Measurements from ENCODE around the gene RASSF10. TPM values are rescaled to one million over a fixed set of nuclear protein-coding genes. Genes with fewer than 3 reads are reported as not detected.

RASSF10 gene
- total RNA-seq, 1 donor from 2014 or later: not detected

DNA sequence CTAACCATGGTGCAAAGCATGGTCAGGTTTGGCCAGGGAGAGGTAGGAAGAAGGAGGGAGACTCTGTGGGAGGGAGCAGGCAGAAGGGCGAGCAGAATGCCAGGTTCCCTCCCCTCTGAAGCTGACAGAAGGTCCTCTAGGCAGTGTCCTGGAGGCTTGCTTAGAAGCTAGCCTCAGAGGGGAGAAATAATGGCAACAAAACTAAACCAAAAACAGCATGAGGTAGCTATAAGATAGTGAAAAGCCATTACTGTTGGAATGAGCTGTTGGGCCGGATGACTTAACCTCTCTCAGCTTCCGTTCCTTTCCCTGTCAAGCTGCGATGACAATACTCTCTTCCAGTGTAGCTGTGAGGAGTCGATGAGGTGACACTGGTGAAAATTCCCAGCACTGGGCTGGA lies 36.6 kb downstream of the RASSF10 start:
- H3K36me3 Mint-ChIP-seq (ENCODE audit: unreplicated experiment): no peaks in the 10 kb centered on the region
- H3K27me3 Mint-ChIP-seq (ENCODE audit: unreplicated experiment): peaks cover 2% of the 10 kb centered on the region
- no peak for DNase-seq
- H3K4me3 Mint-ChIP-seq (ENCODE audit: unreplicated experiment): no peak overlapping the region
- H3K27ac Mint-ChIP-seq (ENCODE audit: unreplicated experiment): no peak overlapping the region
- TF ChIP-seq, protein P1, sequence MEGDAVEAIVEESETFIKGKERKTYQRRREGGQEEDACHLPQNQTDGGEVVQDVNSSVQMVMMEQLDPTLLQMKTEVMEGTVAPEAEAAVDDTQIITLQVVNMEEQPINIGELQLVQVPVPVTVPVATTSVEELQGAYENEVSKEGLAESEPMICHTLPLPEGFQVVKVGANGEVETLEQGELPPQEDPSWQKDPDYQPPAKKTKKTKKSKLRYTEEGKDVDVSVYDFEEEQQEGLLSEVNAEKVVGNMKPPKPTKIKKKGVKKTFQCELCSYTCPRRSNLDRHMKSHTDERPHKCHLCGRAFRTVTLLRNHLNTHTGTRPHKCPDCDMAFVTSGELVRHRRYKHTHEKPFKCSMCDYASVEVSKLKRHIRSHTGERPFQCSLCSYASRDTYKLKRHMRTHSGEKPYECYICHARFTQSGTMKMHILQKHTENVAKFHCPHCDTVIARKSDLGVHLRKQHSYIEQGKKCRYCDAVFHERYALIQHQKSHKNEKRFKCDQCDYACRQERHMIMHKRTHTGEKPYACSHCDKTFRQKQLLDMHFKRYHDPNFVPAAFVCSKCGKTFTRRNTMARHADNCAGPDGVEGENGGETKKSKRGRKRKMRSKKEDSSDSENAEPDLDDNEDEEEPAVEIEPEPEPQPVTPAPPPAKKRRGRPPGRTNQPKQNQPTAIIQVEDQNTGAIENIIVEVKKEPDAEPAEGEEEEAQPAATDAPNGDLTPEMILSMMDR (IDR thresholded peaks at IDR 0.05; ENCODE audit: partially characterized antibody, unreplicated experiment): no peak
- no peaks in the 10 kb centered on the region for H3K9me3 Mint-ChIP-seq (ENCODE audit: unreplicated experiment)
- no peaks in the 10 kb centered on the region for H3K4me1 Mint-ChIP-seq (ENCODE audit: low read depth, unreplicated experiment)

DNA sequence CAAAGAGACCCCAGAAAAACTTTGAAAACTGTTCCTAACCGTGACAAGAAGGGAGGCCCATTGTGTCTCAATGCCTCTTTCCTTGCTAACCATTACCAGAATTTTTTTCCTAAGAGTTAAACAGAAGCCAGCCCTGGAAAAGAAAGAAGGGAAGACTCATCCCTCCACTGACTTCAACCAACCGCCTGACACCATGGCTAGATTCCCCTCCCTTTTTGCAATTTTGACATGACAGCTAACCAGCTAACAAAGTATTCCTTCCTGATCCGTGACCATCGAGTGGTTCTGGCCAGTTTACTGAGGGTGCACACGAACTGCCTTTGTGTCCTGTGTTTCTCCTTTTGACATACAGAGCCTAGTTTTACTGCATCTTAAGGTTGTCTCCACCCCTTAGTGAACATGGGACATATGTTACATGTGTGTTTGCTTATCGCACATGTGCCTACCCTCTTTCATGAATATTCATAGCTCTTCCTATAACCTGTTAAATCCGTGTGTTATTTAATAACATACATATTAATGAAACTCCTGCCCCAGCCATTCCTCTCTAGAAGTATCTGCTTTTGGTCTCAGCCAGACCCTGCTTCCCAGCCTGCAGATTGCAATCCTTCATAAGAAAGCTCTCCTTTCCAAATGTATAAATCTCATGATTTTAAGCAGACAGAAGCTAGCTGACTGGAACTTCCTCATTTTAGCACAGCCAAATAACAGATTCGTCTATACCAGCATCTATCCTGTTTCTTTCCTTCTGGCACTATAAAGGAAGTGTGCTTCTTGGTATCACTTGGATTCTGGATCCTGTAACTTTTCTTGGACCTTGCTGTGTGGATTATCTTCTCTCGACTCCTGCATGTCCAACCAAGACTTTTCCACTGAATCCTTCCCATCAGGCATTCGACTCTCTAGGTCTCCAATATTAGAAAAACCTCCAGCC lies 37.8 kb downstream of the RASSF10 start:
- H3K36me3 Mint-ChIP-seq (ENCODE audit: unreplicated experiment): no peaks in the 10 kb centered on the region

DNA sequence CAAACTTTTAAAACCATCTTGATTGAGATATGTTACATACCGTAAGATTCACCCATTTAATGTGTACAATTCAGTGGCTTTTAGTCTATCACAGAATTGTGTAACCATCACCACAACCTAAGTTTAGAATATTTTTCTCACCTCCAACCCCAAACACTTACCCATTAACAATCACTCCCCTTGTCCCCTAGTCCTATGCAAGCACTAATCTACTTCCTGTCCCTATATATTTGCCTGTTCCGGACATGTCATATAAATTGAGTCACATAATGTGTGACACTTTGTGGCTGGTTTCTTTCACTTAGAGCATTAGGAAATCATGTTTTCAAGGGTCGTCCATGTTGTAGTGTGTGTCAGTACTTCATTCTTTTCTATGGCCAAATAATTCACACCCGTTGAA lies 38.8 kb downstream of the RASSF10 start:
- DNase-seq: no peak
- TF ChIP-seq, protein P1 (IDR thresholded peaks at IDR 0.05; ENCODE audit: partially characterized antibody, unreplicated experiment): no peak
- Mint-ChIP-seq H3K4me3 (ENCODE audit: unreplicated experiment) (no peak overlapping the region), H3K4me1 (ENCODE audit: low read depth, unreplicated experiment) (no peaks in the 10 kb centered on the region), H3K27me3 (ENCODE audit: unreplicated experiment) (peaks cover 2% of the 10 kb centered on the region), H3K36me3 (ENCODE audit: unreplicated experiment) (no peaks in the 10 kb centered on the region), H3K9me3 (ENCODE audit: unreplicated experiment) (no peaks in the 10 kb centered on the region), H3K27ac (ENCODE audit: unreplicated experiment) (no peak overlapping the region)

More for the DNA sequence above, 37.8 kb downstream of the RASSF10 start:
- no peak for DNase-seq
- Mint-ChIP-seq H3K27me3 (ENCODE audit: unreplicated experiment) (peaks cover 2% of the 10 kb centered on the region), H3K4me3 (ENCODE audit: unreplicated experiment) (no peak overlapping the region), H3K9me3 (ENCODE audit: unreplicated experiment) (no peaks in the 10 kb centered on the region), H3K4me1 (ENCODE audit: low read depth, unreplicated experiment) (no peaks in the 10 kb centered on the region), H3K27ac (ENCODE audit: unreplicated experiment) (no peak overlapping the region)
- TF ChIP-seq, protein P1 (IDR thresholded peaks at IDR 0.05; ENCODE audit: partially characterized antibody, unreplicated experiment): no peak

DNA sequence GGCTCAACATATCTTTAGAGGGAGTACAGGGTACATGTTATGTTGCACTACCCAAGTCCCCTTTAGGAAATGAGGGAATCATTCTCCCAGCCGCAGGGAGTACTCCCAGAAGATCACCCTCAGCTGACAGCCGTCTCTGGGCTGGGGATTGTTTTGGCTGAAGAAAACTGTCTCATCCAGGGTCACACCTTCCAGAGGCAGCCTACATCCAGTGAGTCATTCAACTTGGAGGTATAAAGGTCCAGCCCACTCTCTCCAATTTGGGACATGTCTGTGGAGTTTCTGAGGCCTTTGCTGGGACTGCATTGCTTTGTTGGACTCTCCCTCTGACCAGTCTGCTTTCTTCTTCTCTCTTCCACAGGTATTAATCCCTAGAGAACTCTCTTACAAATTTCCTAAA lies 42.1 kb downstream of the RASSF10 start:
- Mint-ChIP-seq H3K4me3 (ENCODE audit: unreplicated experiment) (no peak overlapping the region), H3K27me3 (ENCODE audit: unreplicated experiment) (peaks cover 2% of the 10 kb centered on the region), H3K4me1 (ENCODE audit: low read depth, unreplicated experiment) (no peaks in the 10 kb centered on the region), H3K36me3 (ENCODE audit: unreplicated experiment) (no peaks in the 10 kb centered on the region), H3K27ac (ENCODE audit: unreplicated experiment) (no peak overlapping the region), H3K9me3 (ENCODE audit: unreplicated experiment) (no peaks in the 10 kb centered on the region)
- TF ChIP-seq, protein P1 (IDR thresholded peaks at IDR 0.05; ENCODE audit: partially characterized antibody, unreplicated experiment): no peak
- no peak for DNase-seq

DNA sequence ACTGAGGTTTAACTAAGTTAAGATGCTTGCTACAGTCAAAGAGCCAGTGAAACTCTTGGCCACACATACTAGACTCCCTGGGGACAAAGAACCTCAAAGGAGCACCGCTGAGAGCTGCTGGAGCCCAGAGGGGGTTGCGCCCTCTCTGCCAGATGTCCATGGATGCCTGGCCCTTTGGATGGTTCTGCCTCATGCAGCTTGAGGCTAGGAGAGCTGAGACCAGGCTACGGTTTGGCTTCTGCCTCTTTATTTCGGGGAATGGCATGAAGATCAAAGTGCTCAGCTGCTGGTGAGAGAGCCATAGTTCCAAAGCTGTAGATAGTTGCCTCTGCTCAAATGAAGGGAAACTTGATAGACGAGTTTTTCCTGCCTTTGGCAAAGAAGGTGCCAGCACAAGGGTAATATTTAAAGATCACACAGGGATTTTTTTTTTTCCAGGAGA lies 43.0 kb downstream of the RASSF10 start:
- H3K4me3 Mint-ChIP-seq (ENCODE audit: unreplicated experiment): no peak overlapping the region

More for the DNA sequence above, 43.0 kb downstream of the RASSF10 start:
- H3K27ac Mint-ChIP-seq (ENCODE audit: unreplicated experiment): no peak overlapping the region
- H3K27me3 Mint-ChIP-seq (ENCODE audit: unreplicated experiment): peaks cover 2% of the 10 kb centered on the region
- DNase-seq: no peak
- no peaks in the 10 kb centered on the region for H3K36me3 Mint-ChIP-seq (ENCODE audit: unreplicated experiment)
- TF ChIP-seq, protein P1 (IDR thresholded peaks at IDR 0.05; ENCODE audit: partially characterized antibody, unreplicated experiment): no peak
- H3K4me1 Mint-ChIP-seq (ENCODE audit: low read depth, unreplicated experiment): no peaks in the 10 kb centered on the region
- H3K9me3 Mint-ChIP-seq (ENCODE audit: unreplicated experiment): no peaks in the 10 kb centered on the region

Data from glutamatergic neuron (in vitro differentiated cells).